Thymus (tissue), 14 donors: ENCODE data around the gene NFATC4. TPM values are rescaled to one million over a fixed set of nuclear protein-coding genes. Genes with fewer than 3 reads are reported as not detected.

Source experiments
- DNase-seq, 9 donors: peaks; one replicate each; pipeline ENCODE4 v3.0.0-alpha.2; 2013; ENCODE audit warnings: low spot score in 9 of 9, low read depth in 6 of 9, missing footprints in 1 of 9
- H3K27ac ChIP-seq, 2 donors: one replicate each; pipeline ENCODE4 v1.5.1; 2013; ENCODE audit warnings: control low read depth in 1 of 2, low read depth in 1 of 2, low read length in 1 of 2, mild to moderate bottlenecking in 1 of 2, moderate library complexity in 1 of 2
- H3K27me3 ChIP-seq, 2 donors: one replicate each; pipeline ENCODE4 v1.5.1; 2013; ENCODE audit warnings: low read length in 1 of 2; ENCODE audit not compliant: control insufficient read depth in 2 of 2, insufficient read depth in 1 of 2
- H3K36me3 ChIP-seq, 2 donors: one replicate each; pipeline ENCODE4 v1.5.1; 2013; ENCODE audit warnings: low read length in 1 of 2, mild to moderate bottlenecking in 1 of 2, moderate library complexity in 1 of 2; ENCODE audit not compliant: control insufficient read depth in 2 of 2, insufficient read depth in 2 of 2
- H3K4me1 ChIP-seq, 2 donors: one replicate each; pipeline ENCODE4 v1.5.1; 2013; ENCODE audit warnings: low read length in 2 of 2; ENCODE audit not compliant: control insufficient read depth in 2 of 2, insufficient read depth in 2 of 2
- H3K4me3 ChIP-seq, 2 donors: one replicate each; pipeline ENCODE4 v1.5.1; 2013; ENCODE audit warnings: low read length in 2 of 2, control low read depth in 1 of 2, mild to moderate bottlenecking in 1 of 2
- H3K9me3 ChIP-seq, 2 donors: one replicate each; pipeline ENCODE4 v1.5.1; 2013; ENCODE audit warnings: low read length in 1 of 2, mild to moderate bottlenecking in 1 of 2; ENCODE audit not compliant: control insufficient read depth in 2 of 2, insufficient read depth in 1 of 2
- WGBS: extraction: QIAGEN DNeasy Blood & Tissue Kit; methylation state at CpG from one replicate; pipeline ENCODE4 v1.1.7; 2013; 5-methylcytosine and 5-hydroxymethylcytosine counted together
- long read RNA-seq, 10 donors: transcript quantifications; one replicate each; lab custom pipeline, GENCODE V29; 2026
- polyA plus RNA-seq: library from polyadenylated mRNA; stranded (reverse); fragments of 200-250 nt; gene quantifications from one replicate; pipeline ENCODE4 v1.2.3, GENCODE V29; 2013
- total RNA-seq: library from RNA; stranded (reverse); fragments of 120-200 nt; gene quantifications from one replicate; pipeline ENCODE4 v1.2.4, GENCODE V29; 2013
- donor health status: healthy.

The NFATC4 gene
- total RNA-seq (16.6 TPM), polyA plus RNA-seq (79.8 TPM)
- long read RNA-seq, donor 1, partial matches to known transcripts = 0 of 1 reads
- long read RNA-seq, donor 1, other reads (novel, unspliced or antisense) = 0 of 1 reads
- long read RNA-seq, donor 2 = 0 reads
- long read RNA-seq, donor 3, full-length matches to known transcripts = 3 of 12 reads
- long read RNA-seq, donor 3, partial matches to known transcripts = 9 of 12 reads
- long read RNA-seq, donor 3, other reads (novel, unspliced or antisense) = 0 of 12 reads
- long read RNA-seq, donor 4, partial matches to known transcripts = 6 of 7 reads
- long read RNA-seq, donor 4, other reads (novel, unspliced or antisense) = 0 of 7 reads
- long read RNA-seq, donor 5, full-length matches to known transcripts = 13 of 27 reads
- long read RNA-seq, donor 5, partial matches to known transcripts = 14 of 27 reads
- long read RNA-seq, donor 5, other reads (novel, unspliced or antisense) = 0 of 27 reads
- long read RNA-seq, donor 6, full-length matches to known transcripts = 6 of 6 reads
- long read RNA-seq, donor 6, partial matches to known transcripts = 0 of 6 reads
- long read RNA-seq, donor 6, other reads (novel, unspliced or antisense) = 0 of 6 reads
- long read RNA-seq, donor 7 = 0 reads
- long read RNA-seq, donor 8, full-length matches to known transcripts = 2 of 2 reads
- long read RNA-seq, donor 8, partial matches to known transcripts = 0 of 2 reads
- long read RNA-seq, donor 8, other reads (novel, unspliced or antisense) = 0 of 2 reads
- long read RNA-seq, donor 9, partial matches to known transcripts = 6 of 7 reads
- long read RNA-seq, donor 9, other reads (novel, unspliced or antisense) = 0 of 7 reads
- long read RNA-seq, donor 10, full-length matches to known transcripts = 3 of 3 reads
- long read RNA-seq, donor 10, partial matches to known transcripts = 0 of 3 reads
- long read RNA-seq, donor 10, other reads (novel, unspliced or antisense) = 0 of 3 reads

GRCh38 chr14:24367514-24368211 is at the start of gene NFATC4:
NFATC4 (plus strand) TSS chr14:24368184; CDS start chr14:24368341, 157 bp downstream.
- peak within 1 kb of the TSS; percentile 56 to 85 for H3K27ac ChIP-seq
- H3K9me3 ChIP-seq = peaks cover 0 to 3% of the 10 kb centered on the region in 2 donors
- no peaks in the 10 kb centered on the region for H3K36me3 ChIP-seq
- peak in 8 of 9 donors; percentile 54 to 90 (median 70) for DNase-seq
- peaks cover 12 to 41% of the 10 kb centered on the region in 2 donors for H3K4me1 ChIP-seq
- H3K4me3 ChIP-seq = peak within 1 kb of the TSS; percentile 43 to 67
- 20% methylated on average over 21 of the region's 21 CpGs for WGBS
- H3K27me3 ChIP-seq = peaks cover 18 to 36% of the 10 kb centered on the region in 2 donors

- WGBS = 96% methylated on average over 14 of the region's 14 CpGs
- Histone ChIP-seq H3K27ac (no peak overlapping the region), H3K4me1 (no peaks in the 10 kb centered on the region), H3K4me3 (no peak overlapping the region), H3K27me3 (peaks cover 0 to 13% of the 10 kb centered on the region in 2 donors), H3K9me3 (no peaks in the 10 kb centered on the region), H3K36me3 (no peaks in the 10 kb centered on the region)
- DNase-seq = no peak
Measured at GRCh38 chr14:24321212-24321975, 46.6 kb upstream of the NFATC4 start.

DNA sequence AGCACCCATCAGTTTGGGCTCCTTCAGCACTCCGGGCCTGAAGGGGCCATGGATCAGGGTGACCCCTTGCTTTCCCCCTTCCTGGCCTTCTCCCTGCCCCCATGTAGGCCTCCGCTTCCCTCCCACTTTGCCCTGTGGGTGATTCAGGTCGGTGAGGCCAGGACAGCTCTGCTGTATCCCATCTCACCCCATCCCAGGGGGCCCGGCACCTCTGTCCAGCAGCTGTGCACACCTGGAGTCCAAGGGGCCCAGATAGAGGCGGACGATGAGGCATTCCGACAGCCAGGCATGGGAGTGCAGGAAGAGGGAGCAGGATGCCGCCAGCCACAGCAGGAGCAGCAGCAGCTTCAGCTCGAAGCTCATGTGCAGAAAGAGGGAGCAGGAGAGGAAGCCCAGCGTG is 45.3 kb upstream of the NFATC4 start:
- peaks cover 0 to 7% of the 10 kb centered on the region in 2 donors for H3K4me1 ChIP-seq

GRCh38 chr14:24323341-24323740 is 44.6 kb upstream of the NFATC4 start:
- Histone ChIP-seq H3K9me3 (no peaks in the 10 kb centered on the region), H3K4me1 (peaks cover 0 to 8% of the 10 kb centered on the region in 2 donors), H3K36me3 (no peaks in the 10 kb centered on the region), H3K27ac (no peak overlapping the region), H3K4me3 (no peak overlapping the region), H3K27me3 (peaks cover 0 to 13% of the 10 kb centered on the region in 2 donors)
- DNase-seq = no peak
- WGBS = 88% methylated on average over 3 of the region's 3 CpGs

More for the DNA sequence above, 45.3 kb upstream of the NFATC4 start:
- no peaks in the 10 kb centered on the region for H3K9me3 ChIP-seq
- 93% methylated on average over 10 of the region's 10 CpGs for WGBS
- no peaks in the 10 kb centered on the region for H3K36me3 ChIP-seq
- DNase-seq = no peak
- peaks cover 0 to 13% of the 10 kb centered on the region in 2 donors for H3K27me3 ChIP-seq
- no peak overlapping the region for H3K4me3 ChIP-seq
- H3K27ac ChIP-seq = no peak overlapping the region

- Histone ChIP-seq H3K27ac (no peak overlapping the region), H3K36me3 (no peaks in the 10 kb centered on the region), H3K9me3 (no peaks in the 10 kb centered on the region), H3K4me1 (peaks cover 0 to 8% of the 10 kb centered on the region in 2 donors), H3K4me3 (no peak overlapping the region), H3K27me3 (peaks cover 0 to 6% of the 10 kb centered on the region in 2 donors)
- WGBS = 93% methylated on average over 6 of the region's 6 CpGs
- no peak for DNase-seq
Measured at GRCh38 chr14:24324024-24324423, 44.0 kb upstream of the NFATC4 start.

- peaks cover 0 to 11% of the 10 kb centered on the region in 2 donors for H3K4me1 ChIP-seq
- H3K4me3 ChIP-seq = no peak overlapping the region
- DNase-seq = no peak
- no peaks in the 10 kb centered on the region for H3K9me3 ChIP-seq
- no peak overlapping the region for H3K27ac ChIP-seq
- no peaks in the 10 kb centered on the region for H3K36me3 ChIP-seq
- peaks cover 0 to 11% of the 10 kb centered on the region in 2 donors for H3K27me3 ChIP-seq
- 64% methylated on average over 5 of the region's 5 CpGs for WGBS
Measured at GRCh38 chr14:24325041-24325530, 42.9 kb upstream of the NFATC4 start.

- DNase-seq = no peak
- Histone ChIP-seq H3K27me3 (peaks cover 7 to 20% of the 10 kb centered on the region in 2 donors), H3K9me3 (no peaks in the 10 kb centered on the region), H3K27ac (no peak overlapping the region), H3K4me3 (no peak overlapping the region), H3K36me3 (no peaks in the 10 kb centered on the region), H3K4me1 (peaks cover 0 to 11% of the 10 kb centered on the region in 2 donors)
- 93% methylated on average over 9 of the region's 9 CpGs for WGBS
Measured at GRCh38 chr14:24325963-24326362, 42.0 kb upstream of the NFATC4 start.

DNA sequence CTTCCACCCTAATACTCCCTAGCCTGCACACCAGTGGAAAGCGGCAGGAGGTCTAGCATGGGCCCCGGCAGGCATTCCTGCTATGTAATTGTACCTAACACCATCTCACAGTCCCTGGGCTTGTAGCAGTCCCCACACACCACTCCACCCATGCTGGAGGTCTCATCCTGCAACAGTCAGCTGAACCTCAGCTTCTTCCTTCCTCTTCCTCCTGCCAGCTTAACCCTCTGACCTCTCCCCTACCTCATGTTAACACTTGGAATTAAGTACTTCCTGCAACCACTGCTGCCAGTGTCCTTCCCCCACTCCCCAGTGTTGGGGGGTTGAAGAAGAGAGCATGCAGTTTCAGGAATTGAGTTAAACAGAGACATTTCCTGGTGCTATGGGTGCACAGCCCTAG is 40.7 kb upstream of the NFATC4 start:
- no peak overlapping the region for H3K4me3 ChIP-seq
- H3K27me3 ChIP-seq = peaks cover 18 to 33% of the 10 kb centered on the region in 2 donors
- no peaks in the 10 kb centered on the region for H3K36me3 ChIP-seq
- peaks cover 3 to 18% of the 10 kb centered on the region in 2 donors for H3K4me1 ChIP-seq
- 88% methylated on average over 2 of the region's 2 CpGs for WGBS
- no peak overlapping the region for H3K27ac ChIP-seq
- no peaks in the 10 kb centered on the region for H3K9me3 ChIP-seq
- DNase-seq = peak in 1 of 9 donors; percentile 40
